Neural progenitor cell (in vitro differentiated cells): Measurements from ENCODE around the gene CYFIP2.

Experiments
- EZH2 ChIP-seq: fragments of 200-600 bp; sonication (generic); IDR thresholded peaks from 2 replicates; pipeline ENCODE4 v1.6.1; 2017; ENCODE audit warnings: antibody characterized with exemption, mild to moderate bottlenecking, moderate library complexity
- TF ChIP-seq, protein P1 (sequence below): fragments of 200-600 bp; sonication (generic); IDR thresholded peaks from 2 replicates; pipeline ENCODE4 v1.5.1; 2017; ENCODE audit warnings: antibody characterized with exemption, mild to moderate bottlenecking

DNA sequence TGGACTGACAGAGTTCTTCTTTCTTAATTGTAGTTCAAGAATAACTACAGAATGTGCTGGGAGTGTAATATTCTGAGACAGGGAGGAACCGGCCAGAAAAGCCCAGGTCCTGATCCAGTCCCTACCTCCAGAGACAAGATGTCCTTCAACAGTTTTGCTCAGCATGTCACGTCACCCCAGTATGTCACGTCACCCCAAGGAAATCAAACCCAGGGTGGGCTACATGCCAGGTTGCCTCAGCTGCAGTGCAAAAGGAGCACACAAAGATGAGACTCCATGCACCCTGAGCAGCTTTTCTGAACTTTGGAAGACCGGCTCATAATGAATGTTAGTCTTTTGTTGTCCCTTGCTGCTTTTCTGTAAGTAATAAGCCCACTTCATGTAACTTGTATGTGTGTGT is 168.2 kb downstream of the CYFIP2 start:
- TF ChIP-seq, protein P1, sequence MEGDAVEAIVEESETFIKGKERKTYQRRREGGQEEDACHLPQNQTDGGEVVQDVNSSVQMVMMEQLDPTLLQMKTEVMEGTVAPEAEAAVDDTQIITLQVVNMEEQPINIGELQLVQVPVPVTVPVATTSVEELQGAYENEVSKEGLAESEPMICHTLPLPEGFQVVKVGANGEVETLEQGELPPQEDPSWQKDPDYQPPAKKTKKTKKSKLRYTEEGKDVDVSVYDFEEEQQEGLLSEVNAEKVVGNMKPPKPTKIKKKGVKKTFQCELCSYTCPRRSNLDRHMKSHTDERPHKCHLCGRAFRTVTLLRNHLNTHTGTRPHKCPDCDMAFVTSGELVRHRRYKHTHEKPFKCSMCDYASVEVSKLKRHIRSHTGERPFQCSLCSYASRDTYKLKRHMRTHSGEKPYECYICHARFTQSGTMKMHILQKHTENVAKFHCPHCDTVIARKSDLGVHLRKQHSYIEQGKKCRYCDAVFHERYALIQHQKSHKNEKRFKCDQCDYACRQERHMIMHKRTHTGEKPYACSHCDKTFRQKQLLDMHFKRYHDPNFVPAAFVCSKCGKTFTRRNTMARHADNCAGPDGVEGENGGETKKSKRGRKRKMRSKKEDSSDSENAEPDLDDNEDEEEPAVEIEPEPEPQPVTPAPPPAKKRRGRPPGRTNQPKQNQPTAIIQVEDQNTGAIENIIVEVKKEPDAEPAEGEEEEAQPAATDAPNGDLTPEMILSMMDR = no peak
- TF ChIP-seq EZH2 = no peak
